HepG2 (cell line): Measurements from ENCODE around the gene FNDC3B. TPM values are rescaled to one million over a fixed set of nuclear protein-coding genes. Genes with fewer than 3 reads are reported as not detected.
A peak's percentile ranks its signal among the peaks of the same experiment; 100 is the strongest.

Source experiments
- ATAC-seq: fragments of 200-7000 bp; cut with Tn5 transposase; 3 replicates; pipeline ENCODE4 v1.9.1; 2020; ENCODE audit warnings: mild to moderate bottlenecking, moderate library complexity
- BruUV-seq: library from RNA; stranded (reverse); fragments of 400-500 nt; replicated peaks from 2 replicates; lab custom pipeline; 2021; lab: Mats Ljungman, UMichigan
- CTCF ChIA-PET: fragments of 300-600 bp; formaldehyde crosslinking; extraction: SDS; loops from one replicate; lab custom pipeline; 2021; ENCODE audit warnings: low total read pairs, inconsistent platforms, low intra/inter-chr PET ratio; lab: Yijun Ruan, JAX
- POLR2A ChIA-PET: fragments of 350-600 bp; sonication (Branson Sonifier 250); formaldehyde crosslinking; loops from one replicate; lab custom pipeline; 2020; ENCODE audit warnings: antibody characterized with exemption, inconsistent platforms; lab: Yijun Ruan, JAX
- DNase-seq: peaks from one replicate; pipeline ENCODE4 v3.0.0-alpha.2; 2015; ENCODE audit warnings: low spot score
- FAIRE-seq: peaks from 3 replicates; lab custom pipeline; 2011; peaks lifted over from hg19 to GRCh38; lab: Jason Lieb, UNC
- H2AFZ ChIP-seq: one replicate; pipeline ENCODE4 v1.6.1; 2011; ENCODE audit warnings: low read length, inconsistent platforms
- H3K27ac ChIP-seq: fragments of 300-600 bp; 3 replicates; pipeline ENCODE4 v1.8.0; 2011; ENCODE audit warnings: mixed run types, mild to moderate bottlenecking, mixed read lengths, low read length, inconsistent platforms; ENCODE audit not compliant: insufficient read depth; ENCODE audit errors: extremely low read length
- H3K27me3 ChIP-seq, 2 experiments: fragments of 200-600 bp in 1 of 2; 2 replicates in 1 of 2; 3 replicates in 1 of 2; pipeline versions ENCODE4 v1.6.0 to v1.8.0; 2011; ENCODE audit warnings: low read length in 2 of 2, mild to moderate bottlenecking in 2 of 2, moderate library complexity in 2 of 2, inconsistent platforms in 1 of 2; ENCODE audit not compliant: insufficient read depth in 2 of 2, control insufficient read depth in 1 of 2
- H3K36me3 ChIP-seq, 2 experiments: fragments of 200-600 bp in 1 of 2; replicated peaks in 1 of 2; 2 replicates in 1 of 2; 3 replicates in 1 of 2; pipeline versions ENCODE4 v1.5.1 to v1.8.0; 2011; ENCODE audit warnings: low read length in 2 of 2, inconsistent platforms in 1 of 2; ENCODE audit not compliant: insufficient read depth in 2 of 2, control insufficient read depth in 1 of 2
- H3K4me1 ChIP-seq: 2 replicates; pipeline ENCODE4 v1.5.1; 2012; ENCODE audit warnings: low read length, inconsistent platforms; ENCODE audit not compliant: insufficient read depth
- H3K4me2 ChIP-seq: 2 replicates; pipeline ENCODE4 v1.6.0; 2011; ENCODE audit warnings: low read depth, low read length, inconsistent platforms
- H3K4me3 ChIP-seq, 3 experiments: fragments of 200-600 bp in 1 of 3; sonication (generic), shearing (Covaris generic) in 1 of 3; replicated peaks in 1 of 3; 2 replicates each; pipeline ENCODE4 v1.5.1; 2011 to 2016; ENCODE audit warnings: low read length in 3 of 3, inconsistent platforms in 2 of 3, low read depth in 2 of 3, mild to moderate bottlenecking in 2 of 3, control low read depth in 1 of 3, mixed read lengths in 1 of 3; ENCODE audit not compliant: insufficient read depth in 1 of 3
- H3K79me2 ChIP-seq: one replicate; pipeline ENCODE4 v1.6.1; 2011; ENCODE audit warnings: low read length, inconsistent platforms; ENCODE audit not compliant: insufficient read depth
- H3K9ac ChIP-seq: 2 replicates; pipeline ENCODE4 v1.6.0; 2011; ENCODE audit warnings: mild to moderate bottlenecking, low read depth, low read length, inconsistent platforms; ENCODE audit not compliant: insufficient read depth
- H3K9me3 ChIP-seq: 2 replicates; pipeline ENCODE4 v1.5.1; 2012; ENCODE audit warnings: mild to moderate bottlenecking, low read length
- H4K20me1 ChIP-seq: 2 replicates; pipeline ENCODE4 v1.6.0; 2011; ENCODE audit warnings: inconsistent platforms, mild to moderate bottlenecking, low read length, moderate library complexity; ENCODE audit not compliant: insufficient read depth
- GLI4 ChIP-seq: sonication (generic); formaldehyde crosslinking; IDR thresholded peaks from 2 replicates; pipeline ENCODE4 v1.5.1; 2020; ENCODE audit warnings: missing genetic modification reagents, mild to moderate bottlenecking, moderate library complexity, borderline replicate concordance
- PAF1 ChIP-seq: IDR thresholded peaks from 2 replicates; pipeline ENCODE4 v1.6.1; 2016; ENCODE audit warnings: missing genetic modification reagents, missing compliant biosample characterization
- POLR2A ChIP-seq, 2 experiments: IDR thresholded peaks; 2 replicates each; pipeline ENCODE4 v1.6.1; 2011; ENCODE audit warnings: low read depth in 2 of 2, low read length in 2 of 2, mild to moderate bottlenecking in 1 of 2, moderate library complexity in 1 of 2; ENCODE audit not compliant: insufficient read depth in 1 of 2
- POLR2G ChIP-seq: fragments of 200-400 bp; formaldehyde crosslinking; IDR thresholded peaks from 2 replicates; pipeline ENCODE4 v1.6.1; 2018; ENCODE audit warnings: mild to moderate bottlenecking, low read depth, low read length, moderate library complexity
- RBM22 ChIP-seq: fragments of 200-400 bp; formaldehyde crosslinking; optimal IDR thresholded peaks from 2 replicates; pipeline ENCODE3; 2017; ENCODE audit warnings: mild to moderate bottlenecking, low read length, moderate library complexity
- SNAPC2 ChIP-seq: sonication (generic); formaldehyde crosslinking; IDR thresholded peaks from 2 replicates; pipeline ENCODE4 v1.8.1; 2022; ENCODE audit warnings: mild to moderate bottlenecking, missing genetic modification reagents
- TBX2 ChIP-seq: sonication (generic); formaldehyde crosslinking; IDR thresholded peaks from 2 replicates; pipeline ENCODE4 v1.5.0; 2020; ENCODE audit warnings: missing genetic modification reagents, mild to moderate bottlenecking, borderline replicate concordance
- ZNF121 ChIP-seq: sonication (generic); formaldehyde crosslinking; IDR thresholded peaks from 2 replicates; pipeline ENCODE4 v1.5.0; 2020; ENCODE audit warnings: mild to moderate bottlenecking, missing genetic modification reagents
- WGBS: methylation state at CpG from one replicate; pipeline ENCODE4 v1.1.6; 2017; ENCODE audit warnings: low lambda C conversion rate; 5-methylcytosine and 5-hydroxymethylcytosine counted together
- in situ Hi-C: cut with HindIII; loops from 2 replicates; pipeline ENCODE4 v1.10.0; 2017; ENCODE audit warnings: low pct_unique_long_range_greater_than_20kb; ENCODE audit not compliant: extremely low pct_ligation_motif_present
- intact Hi-C: fragments of 100-400 bp; cut with micrococcal nuclease; formaldehyde crosslinking; loops from one replicate; pipeline ENCODE4 v1.10.0; 2022; ENCODE audit not compliant: unreplicated experiment
- polyA plus RNA-seq, 8 experiments: library from polyadenylated mRNA; depleted of rRNA in 3 of 8; stranded (reverse) in 7 of 8; unstranded in 1 of 8; fragments of >200 nt; fragmentation: Illumina TruSeq in 4 of 8; extraction: Trizol in 4 of 8; gene quantifications; 2 replicates each; pipeline versions ENCODE4 v1.2.1 to v1.2.3, GENCODE V29; 2011 to 2016; ENCODE audit warnings: low read depth in 4 of 8, missing spikeins in 1 of 8, mixed read lengths in 1 of 8; ENCODE audit not compliant: insufficient read depth in 1 of 8
- total RNA-seq, 5 experiments: library from RNA; depleted of rRNA; stranded (reverse); fragments of >200 nt; fragmentation: Illumina TruSeq; extraction: Trizol; gene quantifications; 2 replicates each; pipeline ENCODE4 v1.2.3, GENCODE V29; 2016; ENCODE audit warnings: low read depth in 1 of 5

FNDC3B gene
- total and polyA plus RNA-seq, 2 of the 13 experiments (the other 11 are each of a cell fraction or from before 2014, with no cell fraction given) = 74.8 to 103 TPM

DNA sequence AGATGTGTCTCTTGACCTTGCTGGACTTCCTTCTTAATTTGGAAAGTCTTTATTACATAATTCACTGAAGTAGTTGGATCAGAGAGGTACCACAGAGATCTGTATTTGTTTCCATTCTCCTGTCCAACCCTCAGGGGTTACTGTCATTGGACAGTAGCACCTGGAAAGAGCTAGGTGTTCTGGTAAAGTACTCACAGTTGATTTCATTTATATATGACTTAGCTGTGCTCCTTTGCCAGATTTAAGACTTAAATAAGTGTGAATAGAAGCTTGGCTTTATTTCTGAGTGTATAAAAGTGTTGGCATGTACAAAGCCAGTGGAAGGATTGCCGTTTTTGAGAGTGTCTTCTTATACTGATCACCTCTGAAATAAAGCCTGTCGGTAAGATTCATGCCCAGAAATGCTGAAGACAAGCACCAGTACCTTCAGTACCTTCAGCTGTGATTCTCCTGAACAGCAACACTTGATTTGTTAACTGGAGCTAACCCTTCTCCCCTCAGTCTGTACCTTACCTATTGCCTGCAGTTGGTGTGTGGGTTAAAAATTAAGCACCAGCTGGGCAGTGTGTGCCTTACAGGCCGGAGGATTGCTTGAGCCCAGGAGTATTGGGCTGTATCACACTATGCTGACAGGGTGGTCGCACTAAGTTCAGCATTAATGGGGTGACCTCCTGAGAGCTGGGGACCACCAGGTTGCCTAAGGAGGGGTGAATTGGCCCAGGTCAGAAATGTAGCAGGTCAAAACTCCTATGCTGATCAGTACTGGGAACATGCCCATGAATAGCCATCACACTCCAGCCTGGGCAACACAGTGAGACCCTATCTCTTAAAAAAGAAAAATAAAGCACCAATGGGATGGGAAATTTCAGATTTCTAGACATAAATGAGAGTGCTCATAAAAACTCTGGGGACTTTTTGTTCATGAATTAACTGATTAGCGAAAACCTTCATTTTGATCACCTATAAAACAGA lies 197.7 kb downstream of the FNDC3B start:
- TF ChIP-seq SNAPC2 (CRISPR knock-in tag) (no peak), TBX2 (CRISPR knock-in tag) (peak; percentile 18; the same call in 1 of the 2 replicates), GLI4 (CRISPR knock-in tag) (no peak), RBM22 (peak; percentile 95), ZNF121 (CRISPR knock-in tag) (peak; percentile 94), POLR2A (IDR thresholded peaks at IDR 0.05; ENCODE audit: insufficient read depth in 1 of 2, low read depth in 2 of 2, low read length in 2 of 2) (0 out of 4 replicates have a peak, but pooled peaks of 1 of the 2 experiments have one; percentile 20), POLR2G (0 out of 2 replicates have a peak, but pooled peaks have one; percentile 43), PAF1 (CRISPR knock-in tag) (peak; percentile 85; the same call in 1 of the 2 replicates)
- Histone ChIP-seq H4K20me1 (peaks cover 93% of the 10 kb centered on the region), H2AFZ (no peak overlapping the region), H3K27ac (no peak overlapping the region), H3K4me3 (no peak overlapping the region), H3K36me3 (peaks cover 21 to 67% of the 10 kb centered on the region in 2 experiments), H3K9me3 (peaks cover 10% of the 10 kb centered on the region; the same call in 1 of the 2 replicates), H3K79me2 (peaks cover 95% of the 10 kb centered on the region), H3K27me3 (no peaks in the 10 kb centered on the region), H3K9ac (no peak overlapping the region), H3K4me1 (peaks cover 30% of the 10 kb centered on the region; the same call in 1 of the 2 replicates), H3K4me2 (no peak overlapping the region)
- in situ Hi-C loops (no loop called here), intact Hi-C loops (no loop called here)
- 100% methylated on average over 4 of the region's 5 CpGs for WGBS
- POLR2A ChIA-PET = no interaction called here
- ATAC-seq = peak; percentile 55
- CTCF ChIA-PET = no interaction called here
- FAIRE-seq = no peak
- no TSS peak for BruUV-seq
- DNase-seq = no peak
